Spleen (tissue), 7 donors: ENCODE measurements around the gene RNF150.

Experiments used
- CTCF ChIP-seq, 11 experiments: fragments of 200-600 bp in 7 of 11; fragments of 450-650 bp in 4 of 11; sonication (generic) in 4 of 11; IDR thresholded peaks in 8 of 11; conservative IDR thresholded peaks in 3 of 11; 1 replicate in 7 of 11; 2 replicates in 4 of 11; pipeline versions ENCODE4 v1.4.0 to v1.8.0; 2016 to 2021; ENCODE audit warnings: antibody characterized with exemption in 11 of 11, inconsistent platforms in 4 of 11, mild to moderate bottlenecking in 1 of 11
- POLR2A ChIP-seq, 3 donors: fragments of 450-650 bp; IDR thresholded peaks; one replicate each; pipeline ENCODE4 v1.5.1; 2017; ENCODE audit warnings: antibody characterized with exemption in 3 of 3, mild to moderate bottlenecking in 1 of 3
- POLR2AphosphoS5 ChIP-seq, 3 donors: sonication (generic); formaldehyde crosslinking; IDR thresholded peaks; one replicate each; pipeline ENCODE4 v1.5.1; 2017; ENCODE audit warnings: antibody characterized with exemption in 3 of 3
- donor health status: DM: no; HTN: no; CAD: no; lungs with moderate emphysema.
- donor health status: DM: no; HTN: no; CAD: no.
- donor health status: DM: no; HTN: no; CAD: no.

- no peak for TF ChIP-seq CTCF (IDR thresholded peaks at IDR 0.05 in 8 of 11, conservative IDR thresholded peaks at IDR 0.05 in 3 of 11)
- no peak for TF ChIP-seq POLR2A (IDR thresholded peaks at IDR 0.05)
- TF ChIP-seq POLR2AphosphoS5 (IDR thresholded peaks at IDR 0.05): no peak
These were observed 85.9 kb downstream of the RNF150 start for GRCh38 chr4:141047228-141047884.
